B cell (primary cell): ENCODE measurements around the gene DPT. TPM values are rescaled to one million over a fixed set of nuclear protein-coding genes. Genes with fewer than 3 reads are reported as not detected.

ENCODE experiments used
- ATAC-seq: fragments of 200-7000 bp; cut with Tn5 transposase; one replicate; pipeline ENCODE4 v1.10.0; 2021; ENCODE audit warnings: low read depth, mild to moderate bottlenecking, moderate number of reproducible peaks, moderate library complexity
- CTCF ChIA-PET: fragments of 350-600 bp; sonication (Branson Sonifier 250); formaldehyde crosslinking; loops from one replicate; lab custom pipeline; 2021; ENCODE audit warnings: antibody characterized with exemption, inconsistent platforms; lab: Charles Lee
- POLR2A ChIA-PET: fragments of 350-600 bp; sonication (Branson Sonifier 250); formaldehyde crosslinking; loops from one replicate; lab custom pipeline; 2021; ENCODE audit warnings: antibody characterized with exemption; lab: Charles Lee
- DNase-seq: peaks from one replicate; pipeline ENCODE4 v3.0.0; 2013
- H2AFZ ChIP-seq: 2 replicates; pipeline ENCODE4 v1.6.1; 2012; ENCODE audit warnings: mild to moderate bottlenecking, low read depth, low read length; ENCODE audit not compliant: insufficient read depth, poor library complexity, severe bottlenecking
- H3K27ac ChIP-seq, 2 donors: 1 replicate in 1 of 2; 2 replicates in 1 of 2; pipeline ENCODE4 v1.5.1; 2012 to 2013; ENCODE audit warnings: low read length in 2 of 2, mild to moderate bottlenecking in 2 of 2, moderate library complexity in 1 of 2
- H3K27me3 ChIP-seq, 4 experiments: fragments of 200-600 bp in 1 of 4; sonication (generic) in 1 of 4; replicated peaks in 1 of 4; 1 replicate in 2 of 4; 2 replicates in 2 of 4; pipeline versions ENCODE4 v1.6.1 to v1.7.0; 2013 to 2016; ENCODE audit warnings: low read length in 3 of 4, mild to moderate bottlenecking in 2 of 4, mixed read lengths in 1 of 4, moderate library complexity in 1 of 4; ENCODE audit not compliant: insufficient read depth in 4 of 4, control insufficient read depth in 3 of 4; ENCODE audit errors: control extremely low read depth in 1 of 4
- H3K36me3 ChIP-seq, 2 experiments: replicated peaks in 1 of 2; 1 replicate in 1 of 2; 2 replicates in 1 of 2; pipeline versions ENCODE4 v1.6.1 to v1.7.1; 2013; ENCODE audit warnings: low read length in 1 of 2; ENCODE audit not compliant: insufficient read depth in 2 of 2, control insufficient read depth in 1 of 2; ENCODE audit errors: control extremely low read depth in 1 of 2, extremely low read depth in 1 of 2
- H3K4me1 ChIP-seq, 2 donors: fragments of 200-600 bp in 1 of 2; sonication (generic) in 1 of 2; 1 replicate in 1 of 2; 2 replicates in 1 of 2; pipeline versions ENCODE4 v1.5.1 to v1.6.1; 2013 to 2017; ENCODE audit warnings: low read length in 2 of 2; ENCODE audit not compliant: control insufficient read depth in 2 of 2, insufficient read depth in 2 of 2
- H3K4me2 ChIP-seq: replicated peaks from 2 replicates; pipeline ENCODE3; 2012; ENCODE audit warnings: mild to moderate bottlenecking, low read depth, low read length; ENCODE audit not compliant: poor library complexity, severe bottlenecking
- H3K4me3 ChIP-seq, 5 experiments: fragments of 200-600 bp in 1 of 5; sonication (generic) in 1 of 5; 1 replicate in 3 of 5; 2 replicates in 2 of 5; pipeline versions ENCODE4 v1.5.1 to v1.7.0; 2011 to 2016; ENCODE audit warnings: low read length in 4 of 5, mild to moderate bottlenecking in 4 of 5, low read depth in 2 of 5, control low read depth in 1 of 5, moderate library complexity in 1 of 5; ENCODE audit not compliant: insufficient read depth in 1 of 5; ENCODE audit errors: control extremely low read depth in 1 of 5, extremely low read depth in 1 of 5
- H3K79me2 ChIP-seq: fragments of 200-600 bp; sonication (generic); one replicate; pipeline ENCODE4 v1.6.0; 2016; ENCODE audit warnings: low read length; ENCODE audit not compliant: control insufficient read depth, insufficient read depth
- H3K9ac ChIP-seq: fragments of 200-600 bp; sonication (generic); 2 replicates; pipeline ENCODE4 v1.6.1; 2017; ENCODE audit warnings: mild to moderate bottlenecking, low read length, moderate library complexity
- H3K9me3 ChIP-seq, 3 donors: one replicate each; pipeline versions ENCODE4 v1.6.1 to v1.7.1; 2013; ENCODE audit warnings: low read length in 2 of 3; ENCODE audit not compliant: control insufficient read depth in 2 of 3, insufficient read depth in 1 of 3; ENCODE audit errors: control extremely low read depth in 1 of 3
- H4K20me1 ChIP-seq: 2 replicates; pipeline ENCODE4 v1.6.0; 2012; ENCODE audit warnings: mild to moderate bottlenecking, low read length; ENCODE audit not compliant: insufficient read depth, control insufficient read depth, poor library complexity, severe bottlenecking
- H3K27ac Mint-ChIP-seq: one replicate; pipeline ENCODE4 v1.8.0; 2021; ENCODE audit warnings: mixed read lengths
- H3K27me3 Mint-ChIP-seq: one replicate; pipeline ENCODE4 v1.8.0; 2021; ENCODE audit warnings: mixed read lengths
- H3K4me1 Mint-ChIP-seq: one replicate; pipeline ENCODE4 v1.8.0; 2021; ENCODE audit warnings: mixed read lengths
- H3K4me3 Mint-ChIP-seq: one replicate; pipeline ENCODE4 v1.8.0; 2021; ENCODE audit warnings: mixed read lengths
- H3K9me3 Mint-ChIP-seq: one replicate; pipeline ENCODE4 v1.8.0; 2022; ENCODE audit warnings: mixed read lengths; ENCODE audit not compliant: insufficient read depth
- CTCF ChIP-seq: fragments of 200-600 bp; IDR thresholded peaks from one replicate; pipeline ENCODE4 v1.8.0; 2022; ENCODE audit warnings: antibody characterized with exemption, mild to moderate bottlenecking
- EZH2 ChIP-seq: IDR thresholded peaks from 2 replicates; pipeline ENCODE4 v1.6.1; 2012; ENCODE audit warnings: borderline replicate concordance, low read depth, mild to moderate bottlenecking, moderate library complexity, low read length; ENCODE audit not compliant: insufficient read depth, poor library complexity, severe bottlenecking
- WGBS: methylation state at CpG from one replicate; pipeline ENCODE4 v1.1.5; 2013; ENCODE audit warnings: missing lambda C conversion rate; ENCODE audit not compliant: insufficient coverage; 5-methylcytosine and 5-hydroxymethylcytosine counted together
- intact Hi-C: fragments of 100-400 bp; cut with micrococcal nuclease; formaldehyde crosslinking; loops from one replicate; pipeline ENCODE4 v1.10.0; 2022
- polyA plus RNA-seq: library from polyadenylated mRNA; depleted of rRNA; stranded (reverse); fragments of >200 nt; gene quantifications from 2 replicates; pipeline ENCODE4 v1.2.3, GENCODE V29; 2012
- total RNA-seq, 2 donors: library from RNA; stranded (reverse); fragments of 120-200 nt in 1 of 2; gene quantifications; 1 replicate in 1 of 2; 2 replicates in 1 of 2; pipeline versions ENCODE4 v1.2.3 to v1.2.4, GENCODE V29; 2013 to 2022

The DPT gene
- total and polyA plus RNA-seq, 2 donors (not counting 1 experiment from before 2014, with no cell fraction given): not detected

- TF ChIP-seq EZH2 (no peak), CTCF (no peak)
- Histone ChIP-seq H3K4me1 (no peaks in the 10 kb centered on the region), H3K79me2 (no peaks in the 10 kb centered on the region), H2AFZ (no peak overlapping the region), H4K20me1 (no peaks in the 10 kb centered on the region), H3K27me3 (no peaks in the 10 kb centered on the region), H3K4me2 (no peak overlapping the region), H3K9me3 (no peaks in the 10 kb centered on the region), H3K9ac (no peak overlapping the region), H3K36me3 (no peaks in the 10 kb centered on the region), H3K4me3 (no peak overlapping the region), H3K27ac (no peak overlapping the region)
- H3K27me3 Mint-ChIP-seq: no peaks in the 10 kb centered on the region
- H3K4me3 Mint-ChIP-seq: no peak overlapping the region
- no CpG with 5 or more reads among the region's 2 CpGs for WGBS
- no peaks in the 10 kb centered on the region for H3K4me1 Mint-ChIP-seq
- intact Hi-C loops: no loop called here
- DNase-seq (no peak), ATAC-seq (no peak)
- CTCF ChIA-PET: no interaction called here
- H3K27ac Mint-ChIP-seq: no peak overlapping the region
- POLR2A ChIA-PET: no interaction called here
- H3K9me3 Mint-ChIP-seq: no peaks in the 10 kb centered on the region
These were observed 35.2 kb downstream of the DPT start for GRCh38 chr1:168693872-168694238.

DNA sequence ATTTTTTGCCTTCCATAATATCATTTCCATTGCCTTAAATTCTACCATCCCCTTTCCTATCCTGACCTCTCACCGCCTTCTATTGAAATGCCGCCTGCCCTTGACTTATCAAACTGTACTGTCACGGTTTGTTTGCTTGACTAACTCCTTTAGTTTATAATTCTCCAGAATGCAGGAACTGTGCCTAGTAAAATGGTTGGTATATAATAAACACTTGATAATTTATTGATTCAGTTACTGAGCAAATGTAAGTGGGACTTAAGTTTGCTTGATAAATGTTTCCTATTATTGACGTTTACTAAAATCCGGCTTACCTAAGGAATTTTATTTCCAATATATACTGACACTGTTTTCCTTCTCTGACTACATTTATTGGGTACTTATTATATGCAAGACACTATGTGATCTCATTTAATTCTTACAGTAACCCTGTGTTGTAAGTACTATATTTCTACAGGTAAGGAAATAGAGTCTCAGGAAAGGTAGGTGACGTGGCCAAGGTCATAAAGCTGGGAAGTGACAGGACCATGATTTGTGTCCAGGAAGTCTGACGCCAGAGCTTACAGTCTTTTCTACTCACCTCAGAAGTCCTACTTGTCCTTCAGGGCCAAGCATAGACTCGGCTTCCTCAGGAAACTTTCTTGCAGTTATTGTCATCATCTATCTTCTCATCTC is 35.7 kb downstream of the DPT start:
- no peak overlapping the region for H3K4me3 ChIP-seq
- intact Hi-C loops: no loop called here
- no peak for ATAC-seq
- H3K27ac ChIP-seq: no peak overlapping the region
- H4K20me1 ChIP-seq: no peaks in the 10 kb centered on the region
- no peaks in the 10 kb centered on the region for H3K4me1 ChIP-seq
- H3K4me1 Mint-ChIP-seq: no peaks in the 10 kb centered on the region
- no peaks in the 10 kb centered on the region for H3K27me3 Mint-ChIP-seq
- no peaks in the 10 kb centered on the region for H3K9me3 Mint-ChIP-seq
- ChIA-PET CTCF (no interaction called here), POLR2A (no interaction called here)
- H3K9ac ChIP-seq: no peak overlapping the region
- no peaks in the 10 kb centered on the region for H3K79me2 ChIP-seq
- H3K4me2 ChIP-seq: no peak overlapping the region
- no peak overlapping the region for H3K27ac Mint-ChIP-seq
- no peak overlapping the region for H2AFZ ChIP-seq
- H3K4me3 Mint-ChIP-seq: no peak overlapping the region
- H3K27me3 ChIP-seq: no peaks in the 10 kb centered on the region
- TF ChIP-seq EZH2 (no peak), CTCF (no peak)
- WGBS: 94% methylated on average over 3 of the region's 8 CpGs
- DNase-seq: no peak
- no peaks in the 10 kb centered on the region for H3K9me3 ChIP-seq
- no peaks in the 10 kb centered on the region for H3K36me3 ChIP-seq
